H9 (cell line): ENCODE measurements around the gene C13orf42. TPM values are rescaled to one million over a fixed set of nuclear protein-coding genes. Genes with fewer than 3 reads are reported as not detected.

ENCODE experiments used
- DNase-seq: peaks from one replicate; pipeline ENCODE4 v3.0.0-alpha.2; 2017
- H2AFZ ChIP-seq: one replicate; pipeline ENCODE4 v1.6.1; 2013; ENCODE audit warnings: mild to moderate bottlenecking, low read length, control low read depth, moderate library complexity
- H2AK5ac ChIP-seq: 2 replicates; pipeline ENCODE4 v1.6.1; 2013; ENCODE audit warnings: low read length, control low read depth, mixed read lengths; ENCODE audit not compliant: insufficient read length
- H2BK120ac ChIP-seq: one replicate; pipeline ENCODE4 v1.6.1; 2013; ENCODE audit warnings: low read depth, mild to moderate bottlenecking, low read length, control low read depth, inconsistent platforms; ENCODE audit not compliant: poor library complexity, severe bottlenecking
- H2BK12ac ChIP-seq: 2 replicates; pipeline ENCODE4 v1.6.1; 2013; ENCODE audit warnings: low read length, control low read depth, mixed read lengths, low read depth; ENCODE audit not compliant: insufficient read length
- H2BK15ac ChIP-seq: 2 replicates; pipeline ENCODE4 v1.6.1; 2013; ENCODE audit warnings: low read depth, low read length, control low read depth
- H2BK20ac ChIP-seq: one replicate; pipeline ENCODE4 v1.6.1; 2013; ENCODE audit warnings: low read depth, mild to moderate bottlenecking, low read length, control low read depth, inconsistent platforms; ENCODE audit not compliant: poor library complexity, severe bottlenecking
- H2BK5ac ChIP-seq: 2 replicates; pipeline ENCODE4 v1.6.1; 2013; ENCODE audit warnings: low read length, control low read depth, mixed read lengths; ENCODE audit not compliant: insufficient read length
- H3K14ac ChIP-seq: 2 replicates; pipeline ENCODE4 v1.6.1; 2013; ENCODE audit warnings: low read length, control low read depth; ENCODE audit not compliant: insufficient read depth
- H3K18ac ChIP-seq: 2 replicates; pipeline ENCODE4 v1.6.1; 2013; ENCODE audit warnings: low read depth, mild to moderate bottlenecking, mixed read lengths, low read length, control low read depth; ENCODE audit not compliant: insufficient read length
- H3K23ac ChIP-seq: 2 replicates; pipeline ENCODE4 v1.6.1; 2013; ENCODE audit warnings: low read length, control low read depth, mixed read lengths, low read depth; ENCODE audit not compliant: insufficient read length
- H3K23me2 ChIP-seq: 2 replicates; pipeline ENCODE4 v1.6.1; 2013; ENCODE audit warnings: low read depth, mild to moderate bottlenecking, mixed read lengths, low read length, control low read depth; ENCODE audit not compliant: insufficient read length, poor library complexity, severe bottlenecking
- H3K27ac ChIP-seq: 2 replicates; pipeline ENCODE4 v1.5.1; 2013; ENCODE audit warnings: low read length, control low read depth, mixed read lengths, low read depth; ENCODE audit not compliant: insufficient read length
- H3K27me3 ChIP-seq: 2 replicates; pipeline ENCODE4 v1.6.1; 2013; ENCODE audit warnings: low read length, control low read depth, inconsistent platforms; ENCODE audit not compliant: insufficient read depth
- H3K4ac ChIP-seq: 2 replicates; pipeline ENCODE4 v1.6.1; 2013; ENCODE audit warnings: low read depth, mild to moderate bottlenecking, control low read depth, inconsistent platforms, low read length, moderate library complexity
- H3K4me1 ChIP-seq: 2 replicates; pipeline ENCODE4 v1.6.1; 2013; ENCODE audit warnings: low read length, control low read depth, inconsistent platforms; ENCODE audit not compliant: insufficient read depth
- H3K4me2 ChIP-seq: 2 replicates; pipeline ENCODE4 v1.6.1; 2013; ENCODE audit warnings: low read length, control low read depth, mixed read lengths; ENCODE audit not compliant: insufficient read length, insufficient read depth
- H3K56ac ChIP-seq: 2 replicates; pipeline ENCODE4 v1.6.1; 2013; ENCODE audit warnings: low read depth, mild to moderate bottlenecking, mixed read lengths, low read length, control low read depth; ENCODE audit not compliant: insufficient read length
- H3K79me1 ChIP-seq: 2 replicates; pipeline ENCODE4 v1.6.1; 2013; ENCODE audit warnings: low read depth, mild to moderate bottlenecking, moderate library complexity, low read length, control low read depth, inconsistent platforms; ENCODE audit not compliant: insufficient read depth, poor library complexity, severe bottlenecking
- H3K79me2 ChIP-seq: 2 replicates; pipeline ENCODE4 v1.6.1; 2013; ENCODE audit warnings: low read length, control low read depth, inconsistent platforms; ENCODE audit not compliant: insufficient read depth
- H3K9ac ChIP-seq: 2 replicates; pipeline ENCODE4 v1.6.1; 2013; ENCODE audit warnings: low read length, control low read depth, mixed read lengths; ENCODE audit not compliant: insufficient read length; ENCODE audit errors: extremely low read depth
- H3K9me3 ChIP-seq: one replicate; pipeline ENCODE4 v1.6.1; 2013; ENCODE audit warnings: low read depth, low read length, inconsistent platforms; ENCODE audit not compliant: control insufficient read depth
- H3T11ph ChIP-seq: one replicate; pipeline ENCODE4 v1.6.1; 2013; ENCODE audit warnings: mild to moderate bottlenecking, low read length, control low read depth, inconsistent platforms
- H4K20me1 ChIP-seq: one replicate; pipeline ENCODE4 v1.6.1; 2013; ENCODE audit not compliant: control insufficient read depth, insufficient read length, insufficient read depth
- H4K5ac ChIP-seq: 2 replicates; pipeline ENCODE4 v1.6.1; 2013; ENCODE audit warnings: low read depth, mild to moderate bottlenecking, mixed read lengths, low read length, control low read depth; ENCODE audit not compliant: insufficient read length
- H4K8ac ChIP-seq: replicated peaks from 2 replicates; pipeline ENCODE4 v1.6.1; 2013; ENCODE audit warnings: low read length, control low read depth, mixed read lengths, low read depth; ENCODE audit not compliant: insufficient read length
- H4K91ac ChIP-seq: 2 replicates; pipeline ENCODE4 v1.6.1; 2013; ENCODE audit warnings: low read depth, mild to moderate bottlenecking, moderate library complexity, mixed read lengths, low read length, control low read depth; ENCODE audit not compliant: insufficient read length
- H3K27ac Mint-ChIP-seq, 3 experiments: 2 replicates in 2 of 3; 3 replicates in 1 of 3; pipeline ENCODE4 v1.8.0; 2020 to 2021; ENCODE audit warnings: mixed read lengths in 3 of 3, mild to moderate bottlenecking in 1 of 3, moderate library complexity in 1 of 3
- H3K27me3 Mint-ChIP-seq: 2 replicates; pipeline ENCODE4 v1.8.0; 2021; ENCODE audit warnings: low read depth, mild to moderate bottlenecking, moderate library complexity, mixed read lengths
- H3K36me3 Mint-ChIP-seq, 3 experiments: 2 replicates in 2 of 3; 3 replicates in 1 of 3; pipeline ENCODE4 v1.8.0; 2020 to 2021; ENCODE audit warnings: low read depth in 3 of 3, mixed read lengths in 3 of 3; ENCODE audit not compliant: insufficient read depth in 1 of 3
- H3K4me1 Mint-ChIP-seq, 2 experiments: 2 replicates each; pipeline ENCODE4 v1.8.0; 2020; ENCODE audit warnings: mixed read lengths in 2 of 2
- H3K4me3 Mint-ChIP-seq, 2 experiments: 2 replicates in 1 of 2; 3 replicates in 1 of 2; pipeline ENCODE4 v1.8.0; 2020 to 2021; ENCODE audit warnings: mild to moderate bottlenecking in 2 of 2, mixed read lengths in 2 of 2, moderate library complexity in 1 of 2
- H3K9me3 Mint-ChIP-seq, 2 experiments: 2 replicates in 1 of 2; 3 replicates in 1 of 2; pipeline ENCODE4 v1.8.0; 2020; ENCODE audit warnings: mild to moderate bottlenecking in 2 of 2, mixed read lengths in 2 of 2, moderate library complexity in 1 of 2
- CTCF ChIP-seq: fragments of 200-600 bp; sonication (generic); conservative IDR thresholded peaks from 3 replicates; pipeline ENCODE4 v1.8.0; 2021; ENCODE audit warnings: antibody characterized with exemption, mild to moderate bottlenecking
- WGBS: extraction: QIAGEN DNeasy Blood & Tissue Kit; methylation state at CpG from one replicate; pipeline ENCODE4 v1.1.7; 2013; ENCODE audit warnings: missing lambda C conversion rate, low lambda C conversion rate, mixed read lengths; ENCODE audit not compliant: insufficient read length; ENCODE audit errors: extremely low coverage; 5-methylcytosine and 5-hydroxymethylcytosine counted together
- total RNA-seq: library from RNA; stranded (reverse); gene quantifications from 2 replicates; pipeline ENCODE4 v1.2.1, GENCODE V29; 2021

Gene C13orf42
- total RNA-seq, 1 experiment from 2014 or later = 16.5 TPM

- no peak overlapping the region for H3K27ac Mint-ChIP-seq
- Histone ChIP-seq H3K79me1 (no peaks in the 10 kb centered on the region), H3K4ac (no peak overlapping the region), H3K23ac (no peak overlapping the region), H4K8ac (no peak overlapping the region), H2BK20ac (no peak overlapping the region), H3K4me1 (no peaks in the 10 kb centered on the region), H3K27me3 (0 out of 2 replicates have a peak, but pooled peaks cover 3% of the 10 kb centered on the region), H4K20me1 (no peaks in the 10 kb centered on the region), H3T11ph (no peak overlapping the region), H3K18ac (no peak overlapping the region), H3K23me2 (no peaks in the 10 kb centered on the region), H2BK120ac (no peak overlapping the region), H2BK5ac (no peak overlapping the region), H2AFZ (no peak overlapping the region), H2BK12ac (no peak overlapping the region), H2BK15ac (no peak overlapping the region), H3K56ac (no peak overlapping the region), H4K5ac (no peak overlapping the region), H3K4me2 (no peak overlapping the region), H3K9me3 (no peaks in the 10 kb centered on the region), H3K79me2 (no peaks in the 10 kb centered on the region), H2AK5ac (no peak overlapping the region), H3K14ac (no peak overlapping the region), H3K9ac (no peak overlapping the region), H3K27ac (no peak overlapping the region), H4K91ac (no peak overlapping the region)
- no peak for DNase-seq
- H3K4me1 Mint-ChIP-seq = no peaks in the 10 kb centered on the region
- H3K36me3 Mint-ChIP-seq = no peaks in the 10 kb centered on the region
- WGBS = no CpG with 5 or more reads among the region's 3 CpGs
- no peaks in the 10 kb centered on the region for H3K9me3 Mint-ChIP-seq
- H3K27me3 Mint-ChIP-seq = no peaks in the 10 kb centered on the region; the same call in 1 of the 2 replicates
- no peak overlapping the region for H3K4me3 Mint-ChIP-seq
- TF ChIP-seq CTCF = no peak
Observed at GRCh38 chr13:51052581-51052980, 58.5 kb downstream of the C13orf42 start.
